ENCODE results near the gene DNAI7.

Gene DNAI7

DNA sequence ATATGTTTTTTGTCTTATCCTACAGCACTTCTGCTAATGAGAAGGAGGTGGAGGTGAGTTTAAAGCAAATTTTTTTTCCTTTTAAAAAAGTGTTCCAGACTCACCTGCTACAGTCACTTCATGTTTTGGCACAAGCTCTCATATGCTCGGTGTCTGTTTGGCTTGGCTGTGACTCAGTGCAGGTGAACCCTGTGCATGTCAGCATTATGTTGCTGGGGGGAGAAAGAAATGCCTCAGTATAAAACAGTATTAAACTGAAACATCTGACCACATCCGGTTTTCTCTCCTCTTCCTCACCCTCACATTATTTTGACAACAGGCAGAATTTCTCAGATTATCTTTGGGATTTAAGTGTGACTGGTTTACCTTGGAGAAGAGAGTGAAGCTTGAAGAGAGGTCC, 105.2 kb downstream of the DNAI7 start:
- TF ChIP-seq, protein P1, sequence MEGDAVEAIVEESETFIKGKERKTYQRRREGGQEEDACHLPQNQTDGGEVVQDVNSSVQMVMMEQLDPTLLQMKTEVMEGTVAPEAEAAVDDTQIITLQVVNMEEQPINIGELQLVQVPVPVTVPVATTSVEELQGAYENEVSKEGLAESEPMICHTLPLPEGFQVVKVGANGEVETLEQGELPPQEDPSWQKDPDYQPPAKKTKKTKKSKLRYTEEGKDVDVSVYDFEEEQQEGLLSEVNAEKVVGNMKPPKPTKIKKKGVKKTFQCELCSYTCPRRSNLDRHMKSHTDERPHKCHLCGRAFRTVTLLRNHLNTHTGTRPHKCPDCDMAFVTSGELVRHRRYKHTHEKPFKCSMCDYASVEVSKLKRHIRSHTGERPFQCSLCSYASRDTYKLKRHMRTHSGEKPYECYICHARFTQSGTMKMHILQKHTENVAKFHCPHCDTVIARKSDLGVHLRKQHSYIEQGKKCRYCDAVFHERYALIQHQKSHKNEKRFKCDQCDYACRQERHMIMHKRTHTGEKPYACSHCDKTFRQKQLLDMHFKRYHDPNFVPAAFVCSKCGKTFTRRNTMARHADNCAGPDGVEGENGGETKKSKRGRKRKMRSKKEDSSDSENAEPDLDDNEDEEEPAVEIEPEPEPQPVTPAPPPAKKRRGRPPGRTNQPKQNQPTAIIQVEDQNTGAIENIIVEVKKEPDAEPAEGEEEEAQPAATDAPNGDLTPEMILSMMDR (IDR thresholded peaks at IDR 0.05; ENCODE audit: borderline replicate concordance, insufficient read depth, low read depth, low read length): no peak
- no peak overlapping the region for H3K4me3 ChIP-seq (ENCODE audit: low read depth, low read length)

DNA sequence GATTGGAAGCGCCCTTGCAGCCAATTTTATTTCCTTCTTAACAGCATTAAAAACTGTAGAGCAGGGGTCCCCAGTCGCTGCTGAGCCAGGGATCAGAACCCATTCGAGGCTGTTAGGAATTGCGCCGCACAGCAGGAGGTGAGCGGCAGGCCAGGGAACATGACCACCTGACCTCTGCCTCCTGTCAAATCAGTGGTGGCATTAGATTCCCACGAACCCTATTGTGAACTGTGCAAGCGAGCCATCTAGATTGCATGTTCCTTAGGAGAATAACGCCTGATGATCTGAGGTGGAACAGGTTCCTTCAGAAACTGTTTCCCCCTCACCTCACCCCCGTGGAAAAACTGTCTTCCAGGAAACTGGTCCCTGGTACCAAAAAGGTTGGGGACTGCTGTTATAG, 107.4 kb downstream of the DNAI7 start:
- TF ChIP-seq, protein P1 (IDR thresholded peaks at IDR 0.05; ENCODE audit: borderline replicate concordance, insufficient read depth, low read depth, low read length): no peak
- no peak overlapping the region for H3K4me3 ChIP-seq (ENCODE audit: low read depth, low read length)

DNA sequence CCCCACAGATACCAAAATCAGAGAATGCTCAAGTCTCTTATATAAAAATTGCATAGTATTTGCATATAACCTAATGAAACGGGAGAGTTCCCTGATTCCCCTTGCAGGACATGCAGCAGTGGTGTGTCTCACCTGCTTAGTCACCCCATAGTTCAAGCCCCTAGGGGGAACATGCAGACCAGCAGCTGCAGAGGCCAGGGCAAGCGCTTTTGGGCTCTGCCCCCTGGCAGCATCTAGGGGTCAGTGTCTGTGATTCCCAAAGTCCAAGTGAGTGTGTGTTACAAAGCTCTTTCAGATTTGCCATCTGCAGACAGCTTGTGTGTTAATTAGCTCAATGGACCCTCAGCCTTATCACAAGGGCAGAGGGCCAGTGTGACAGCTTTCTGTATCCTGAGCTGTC, 110.1 kb downstream of the DNAI7 start:
- no peak overlapping the region for H3K4me3 ChIP-seq (ENCODE audit: low read depth, low read length)
- TF ChIP-seq, protein P1 (IDR thresholded peaks at IDR 0.05; ENCODE audit: borderline replicate concordance, insufficient read depth, low read depth, low read length): no peak

DNA sequence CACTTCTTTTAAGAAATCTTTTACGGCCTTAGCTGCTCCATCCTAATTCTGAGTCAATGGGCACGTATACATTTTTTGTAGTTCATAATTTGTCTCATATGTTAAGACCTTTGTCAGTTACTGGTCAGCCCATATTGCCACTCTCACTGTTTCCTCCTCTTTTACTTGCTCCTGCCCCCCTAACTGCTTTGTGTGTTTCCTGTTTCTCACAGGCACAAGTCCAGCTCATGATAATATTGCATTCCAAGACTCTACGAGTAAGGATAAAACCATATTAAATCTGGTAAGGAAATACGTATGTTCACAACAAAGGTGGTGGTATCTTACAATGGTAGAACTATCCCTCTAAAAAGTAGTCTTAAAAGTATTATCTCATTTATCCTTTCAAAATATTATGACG, 111.7 kb downstream of the DNAI7 start:
- TF ChIP-seq, protein P1 (IDR thresholded peaks at IDR 0.05; ENCODE audit: borderline replicate concordance, insufficient read depth, low read depth, low read length): no peak
- H3K4me3 ChIP-seq (ENCODE audit: low read depth, low read length): no peak overlapping the region

DNA sequence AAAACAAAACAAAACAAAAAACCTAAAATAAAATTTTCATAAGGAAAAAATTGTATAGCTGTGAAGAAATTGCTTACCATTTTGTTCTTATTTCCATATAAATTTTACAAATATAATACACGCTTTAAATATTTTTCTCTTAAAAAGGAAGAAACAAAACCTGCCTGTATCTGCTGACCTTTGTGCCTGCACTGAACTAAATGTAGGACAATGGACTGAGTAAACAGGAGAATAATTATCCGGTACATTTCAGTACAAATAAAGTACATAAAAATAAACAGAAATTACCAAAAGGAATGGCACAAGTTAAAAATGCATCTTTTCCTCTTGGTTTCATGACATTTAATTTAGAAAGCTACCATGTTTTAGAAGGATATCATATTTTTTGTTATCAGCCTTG, 112.3 kb downstream of the DNAI7 start:
- no peak overlapping the region for H3K4me3 ChIP-seq (ENCODE audit: low read depth, low read length)
- TF ChIP-seq, protein P1 (IDR thresholded peaks at IDR 0.05; ENCODE audit: borderline replicate concordance, insufficient read depth, low read depth, low read length): no peak

DNA sequence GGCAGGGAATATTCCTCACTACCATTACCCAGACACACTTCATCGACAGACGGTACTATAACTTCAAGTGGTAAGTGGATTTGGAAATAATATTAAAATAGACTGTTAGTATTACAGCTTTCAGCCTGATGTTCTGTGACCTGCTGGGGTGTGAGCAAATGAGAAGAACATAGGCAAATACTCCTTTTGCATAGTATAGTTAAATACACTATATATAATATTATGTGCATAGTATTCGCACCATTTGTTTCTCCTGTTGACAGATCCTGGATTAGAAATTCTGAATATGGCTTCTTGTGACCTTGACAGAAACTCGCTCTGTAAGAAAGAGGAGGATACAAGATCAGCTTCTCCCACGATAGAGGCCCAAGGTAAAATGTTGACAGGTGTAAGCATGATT, 115.6 kb downstream of the DNAI7 start:
- TF ChIP-seq, protein P1 (IDR thresholded peaks at IDR 0.05; ENCODE audit: borderline replicate concordance, insufficient read depth, low read depth, low read length): no peak

DNA sequence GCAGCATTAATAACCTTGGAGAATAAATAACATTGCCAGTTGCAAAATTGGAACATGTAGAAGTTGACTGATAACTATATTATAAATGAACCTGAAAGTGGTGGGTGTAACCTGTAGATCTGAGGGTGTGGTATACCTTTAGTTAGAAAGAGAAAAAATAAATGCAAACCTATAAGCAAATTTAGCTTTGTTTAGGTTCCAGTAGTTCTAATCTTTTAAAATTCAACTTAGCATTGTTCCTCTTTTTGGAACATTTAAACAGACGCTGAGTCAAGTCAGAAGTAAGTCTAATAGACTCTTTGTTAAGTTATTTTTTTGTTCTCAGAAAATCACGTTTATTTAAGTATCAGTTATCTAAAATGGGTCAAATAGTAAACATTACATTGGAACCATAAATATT, 120.0 kb downstream of the DNAI7 start:
- TF ChIP-seq, protein P1 (IDR thresholded peaks at IDR 0.05; ENCODE audit: borderline replicate concordance, insufficient read depth, low read depth, low read length): no peak

More for the DNA sequence above, 115.6 kb downstream of the DNAI7 start:
- no peak overlapping the region for H3K4me3 ChIP-seq (ENCODE audit: low read depth, low read length)

More for the DNA sequence above, 120.0 kb downstream of the DNAI7 start:
- no peak overlapping the region for H3K4me3 ChIP-seq (ENCODE audit: low read depth, low read length)
